ENCODE results near the gene LARGE1. TPM values are rescaled to one million over a fixed set of nuclear protein-coding genes. Genes with fewer than 3 reads are reported as not detected.

LARGE1 gene
- total and polyA plus RNA-seq, 2 experiments from 2014 or later: 21.2 to 23.6 TPM

DNA sequence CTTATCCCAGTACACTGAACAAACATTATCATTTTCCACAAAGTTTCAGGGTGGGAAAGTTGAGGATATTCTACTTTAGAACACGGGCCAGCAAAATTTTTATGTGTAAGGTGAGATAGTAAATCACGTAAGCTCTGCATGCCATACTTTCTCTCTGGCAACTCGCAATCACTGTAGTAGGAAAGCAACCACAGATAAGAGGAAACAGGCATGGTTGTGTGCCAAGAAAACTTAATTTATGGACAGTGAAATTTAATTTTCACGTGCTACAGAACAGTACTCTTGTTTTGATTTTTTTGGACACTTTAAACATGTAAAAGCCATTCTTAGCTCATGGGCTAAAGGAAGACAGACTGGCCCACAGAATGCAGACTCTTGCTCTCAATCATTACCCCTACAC is 82.5 kb downstream of the LARGE1 start:
- H3K27ac ChIP-seq: no peak overlapping the region
- WGBS (ENCODE audit: low lambda C conversion rate, missing lambda C conversion rate): 53% methylated on average over 4 of the region's 4 CpGs

DNA sequence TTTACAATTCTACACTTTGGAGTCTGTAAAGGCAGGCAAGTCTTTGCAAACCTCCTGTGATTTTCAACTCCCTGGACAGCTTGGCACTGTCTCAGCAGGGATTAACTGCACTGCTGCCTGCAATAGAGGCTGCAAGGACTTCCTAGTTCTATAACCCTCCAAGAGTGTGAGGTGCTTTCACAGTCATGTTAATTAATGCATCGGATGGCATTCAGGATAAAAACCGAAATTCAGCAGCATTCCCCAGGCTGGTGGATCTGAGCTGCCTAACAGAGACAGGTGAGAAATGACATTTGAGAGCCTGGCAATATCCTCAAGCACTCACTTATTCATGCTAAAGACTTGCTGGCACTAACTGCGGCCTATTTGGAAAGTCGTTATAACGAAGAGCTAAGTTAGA is 85.0 kb downstream of the LARGE1 start:
- Histone ChIP-seq H3K4me2 (no peak overlapping the region), H4K20me1 (ENCODE audit: insufficient read depth, poor library complexity, severe bottlenecking) (no peaks in the 10 kb centered on the region), H3K4me3 (no peak overlapping the region), H3K79me2 (peaks cover 63% of the 10 kb centered on the region), H3K27me3 (no peaks in the 10 kb centered on the region), H3K36me3 (replicated peaks; ENCODE audit: insufficient read depth, low read depth) (no peaks in the 10 kb centered on the region), H3K27ac (no peak overlapping the region), H3K9me2 (replicated peaks; ENCODE audit: insufficient read depth) (no peaks in the 10 kb centered on the region), H3K4me1 (ENCODE audit: insufficient read depth) (peaks cover 5% of the 10 kb centered on the region), H2AFZ (no peak overlapping the region), H3K9me3 (ENCODE audit: low read depth) (no peaks in the 10 kb centered on the region)
- 62% methylated on average over 5 of the region's 5 CpGs for WGBS (ENCODE audit: low lambda C conversion rate, missing lambda C conversion rate)
- TF ChIP-seq, protein P1, sequence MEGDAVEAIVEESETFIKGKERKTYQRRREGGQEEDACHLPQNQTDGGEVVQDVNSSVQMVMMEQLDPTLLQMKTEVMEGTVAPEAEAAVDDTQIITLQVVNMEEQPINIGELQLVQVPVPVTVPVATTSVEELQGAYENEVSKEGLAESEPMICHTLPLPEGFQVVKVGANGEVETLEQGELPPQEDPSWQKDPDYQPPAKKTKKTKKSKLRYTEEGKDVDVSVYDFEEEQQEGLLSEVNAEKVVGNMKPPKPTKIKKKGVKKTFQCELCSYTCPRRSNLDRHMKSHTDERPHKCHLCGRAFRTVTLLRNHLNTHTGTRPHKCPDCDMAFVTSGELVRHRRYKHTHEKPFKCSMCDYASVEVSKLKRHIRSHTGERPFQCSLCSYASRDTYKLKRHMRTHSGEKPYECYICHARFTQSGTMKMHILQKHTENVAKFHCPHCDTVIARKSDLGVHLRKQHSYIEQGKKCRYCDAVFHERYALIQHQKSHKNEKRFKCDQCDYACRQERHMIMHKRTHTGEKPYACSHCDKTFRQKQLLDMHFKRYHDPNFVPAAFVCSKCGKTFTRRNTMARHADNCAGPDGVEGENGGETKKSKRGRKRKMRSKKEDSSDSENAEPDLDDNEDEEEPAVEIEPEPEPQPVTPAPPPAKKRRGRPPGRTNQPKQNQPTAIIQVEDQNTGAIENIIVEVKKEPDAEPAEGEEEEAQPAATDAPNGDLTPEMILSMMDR (IDR thresholded peaks at IDR 0.05; ENCODE audit: poor library complexity): no peak
- TF ChIP-seq EZH2phosphoT487 (IDR thresholded peaks at IDR 0.05; ENCODE audit: low read depth, severe bottlenecking, unreplicated experiment) (no peak), EZH2 (IDR thresholded peaks at IDR 0.05; ENCODE audit: borderline replicate concordance) (no peak)
- no peak for DNase-seq (ENCODE audit: low spot score)

More for the DNA sequence above, 82.5 kb downstream of the LARGE1 start:
- H3K36me3 ChIP-seq (replicated peaks; ENCODE audit: insufficient read depth, low read depth): no peaks in the 10 kb centered on the region
- H3K4me1 ChIP-seq (ENCODE audit: insufficient read depth): peaks cover 5% of the 10 kb centered on the region
- no peaks in the 10 kb centered on the region for H3K27me3 ChIP-seq
- H3K9me2 ChIP-seq (replicated peaks; ENCODE audit: insufficient read depth): no peaks in the 10 kb centered on the region
- no peak overlapping the region for H2AFZ ChIP-seq
- H3K79me2 ChIP-seq: peaks cover 58% of the 10 kb centered on the region
- DNase-seq (ENCODE audit: low spot score): no peak
- no peak overlapping the region for H3K4me2 ChIP-seq
- H4K20me1 ChIP-seq (ENCODE audit: insufficient read depth, poor library complexity, severe bottlenecking): no peaks in the 10 kb centered on the region
- H3K4me3 ChIP-seq: no peak overlapping the region
- TF ChIP-seq EZH2 (IDR thresholded peaks at IDR 0.05; ENCODE audit: borderline replicate concordance): no peak
- no peak for TF ChIP-seq EZH2phosphoT487 (IDR thresholded peaks at IDR 0.05; ENCODE audit: low read depth, severe bottlenecking, unreplicated experiment)
- TF ChIP-seq, protein P1 (IDR thresholded peaks at IDR 0.05; ENCODE audit: poor library complexity): no peak
- no peaks in the 10 kb centered on the region for H3K9me3 ChIP-seq (ENCODE audit: low read depth)

DNA sequence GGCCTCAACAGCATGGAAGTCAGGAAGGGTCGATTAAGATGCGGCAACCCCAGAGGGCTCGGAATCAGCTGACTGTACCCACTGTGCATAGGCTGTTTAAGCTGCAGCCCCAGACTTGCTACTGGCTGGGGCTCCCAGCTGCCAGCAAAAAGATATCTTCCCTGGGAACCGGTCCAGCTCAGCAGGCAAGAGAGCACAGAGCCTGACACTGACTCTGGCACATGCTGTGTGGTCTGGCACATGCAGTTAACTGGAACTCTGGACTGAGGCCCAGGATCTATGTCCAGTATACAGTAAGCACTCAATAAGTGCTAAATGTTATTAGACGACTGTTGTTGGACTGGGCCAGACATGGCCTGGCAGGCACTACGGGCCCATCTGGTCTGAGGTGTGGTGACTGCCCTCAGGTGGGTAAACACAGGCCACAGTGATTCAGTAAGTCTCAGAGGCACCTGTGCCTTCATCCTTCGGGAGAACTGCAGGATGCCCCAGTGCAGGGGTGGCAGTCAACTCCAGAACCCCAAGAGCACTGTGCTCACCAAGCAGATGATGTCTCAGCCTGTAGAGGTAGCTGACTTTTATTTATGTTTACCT is 87.6 kb downstream of the LARGE1 start:
- Histone ChIP-seq H3K79me2 (peaks cover 61% of the 10 kb centered on the region), H4K20me1 (ENCODE audit: insufficient read depth, poor library complexity, severe bottlenecking) (no peaks in the 10 kb centered on the region), H3K27me3 (no peaks in the 10 kb centered on the region), H3K27ac (no peak overlapping the region), H3K4me3 (no peak overlapping the region), H3K4me1 (ENCODE audit: insufficient read depth) (peaks cover 5% of the 10 kb centered on the region), H3K36me3 (replicated peaks; ENCODE audit: insufficient read depth, low read depth) (no peaks in the 10 kb centered on the region), H2AFZ (no peak overlapping the region), H3K9me3 (ENCODE audit: low read depth) (no peaks in the 10 kb centered on the region), H3K4me2 (no peak overlapping the region), H3K9me2 (replicated peaks; ENCODE audit: insufficient read depth) (no peaks in the 10 kb centered on the region)
- 89% methylated on average over 6 of the region's 7 CpGs for WGBS (ENCODE audit: low lambda C conversion rate, missing lambda C conversion rate)
- no peak for TF ChIP-seq EZH2phosphoT487 (IDR thresholded peaks at IDR 0.05; ENCODE audit: low read depth, severe bottlenecking, unreplicated experiment)
- TF ChIP-seq, protein P1 (IDR thresholded peaks at IDR 0.05; ENCODE audit: poor library complexity): no peak
- TF ChIP-seq EZH2 (IDR thresholded peaks at IDR 0.05; ENCODE audit: borderline replicate concordance): no peak
- no peak for DNase-seq (ENCODE audit: low spot score)

Data from hepatocyte (in vitro differentiated cells).